ENCODE results near the gene CSK. TPM values are rescaled to one million over a fixed set of nuclear protein-coding genes. Genes with fewer than 3 reads are reported as not detected.

Gene CSK
- polyA plus RNA-seq, 4 donors, result 39.4 to 48.3 (median 42.7) TPM

DNA sequence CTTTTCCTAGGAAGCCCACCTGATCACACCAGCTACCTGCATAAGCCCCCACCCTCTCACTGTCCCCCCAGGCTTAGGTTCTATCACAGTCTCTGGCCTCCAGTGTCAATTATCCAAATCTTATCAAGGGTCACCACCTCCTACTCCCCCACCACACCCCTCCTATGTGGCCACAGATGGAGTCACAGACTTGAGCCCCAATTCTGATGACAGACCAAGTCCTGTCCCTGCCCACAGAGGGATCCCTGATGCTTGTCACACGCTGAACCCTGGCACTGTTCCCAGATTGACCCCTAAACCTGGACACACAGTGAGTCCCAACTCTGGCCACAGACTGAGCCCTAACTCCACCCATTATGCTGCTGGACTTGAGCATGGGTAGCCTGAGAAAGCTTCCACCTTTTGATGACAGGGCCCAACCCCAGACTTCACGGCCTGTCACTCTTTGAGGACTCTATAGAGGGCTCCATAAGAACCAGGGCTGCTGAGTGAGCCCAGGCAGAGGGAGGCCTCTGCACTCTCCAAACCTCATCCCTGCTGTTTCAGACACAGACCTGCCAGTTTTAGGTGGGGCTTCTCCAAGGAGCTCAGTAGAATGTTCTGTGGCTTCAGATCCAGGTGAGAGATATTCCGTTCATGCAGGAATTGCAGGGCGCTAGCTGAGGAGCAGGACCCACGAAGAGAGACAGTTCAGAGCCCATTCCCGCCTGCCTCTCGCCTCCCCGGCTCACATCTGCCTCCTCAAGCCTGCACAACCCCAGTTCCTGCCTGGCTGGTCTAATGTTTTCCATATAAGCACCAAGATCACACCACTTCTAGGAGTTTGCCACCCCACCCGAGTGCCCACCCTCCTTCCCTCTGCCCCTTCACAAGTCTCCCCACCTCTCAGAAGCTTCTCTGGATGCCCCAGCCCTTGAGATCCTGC is 59.2 kb downstream of the CSK start:
- DNase-seq (ENCODE audit: low read depth in 4 of 4, low spot score in 3 of 4), result no peak

DNA sequence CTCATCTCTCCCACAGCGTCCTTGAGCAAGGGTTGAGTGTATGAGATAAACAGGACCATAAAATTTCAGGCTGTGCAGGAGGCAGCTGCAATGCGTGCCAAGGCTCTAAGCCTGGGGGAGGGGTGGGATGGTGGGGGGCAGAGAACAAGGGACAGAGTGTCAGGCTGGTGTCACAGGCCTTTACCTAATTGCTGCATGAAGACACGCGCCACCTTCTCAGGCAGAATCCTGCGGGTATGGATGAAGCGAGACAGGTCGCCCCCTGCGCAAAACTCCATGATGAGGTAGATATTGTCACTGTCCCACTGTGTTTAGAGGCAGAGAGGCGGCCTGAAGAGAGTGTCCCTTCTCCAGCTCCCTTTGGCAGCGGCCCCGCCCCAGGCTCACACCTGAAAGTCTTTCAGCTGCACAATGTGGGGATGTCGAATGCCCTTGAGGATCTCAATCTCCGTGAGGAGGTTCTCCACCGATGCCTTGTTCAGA is 60.1 kb downstream of the CSK start:
- DNase-seq (ENCODE audit: low read depth in 4 of 4, low spot score in 3 of 4), result no peak

DNA sequence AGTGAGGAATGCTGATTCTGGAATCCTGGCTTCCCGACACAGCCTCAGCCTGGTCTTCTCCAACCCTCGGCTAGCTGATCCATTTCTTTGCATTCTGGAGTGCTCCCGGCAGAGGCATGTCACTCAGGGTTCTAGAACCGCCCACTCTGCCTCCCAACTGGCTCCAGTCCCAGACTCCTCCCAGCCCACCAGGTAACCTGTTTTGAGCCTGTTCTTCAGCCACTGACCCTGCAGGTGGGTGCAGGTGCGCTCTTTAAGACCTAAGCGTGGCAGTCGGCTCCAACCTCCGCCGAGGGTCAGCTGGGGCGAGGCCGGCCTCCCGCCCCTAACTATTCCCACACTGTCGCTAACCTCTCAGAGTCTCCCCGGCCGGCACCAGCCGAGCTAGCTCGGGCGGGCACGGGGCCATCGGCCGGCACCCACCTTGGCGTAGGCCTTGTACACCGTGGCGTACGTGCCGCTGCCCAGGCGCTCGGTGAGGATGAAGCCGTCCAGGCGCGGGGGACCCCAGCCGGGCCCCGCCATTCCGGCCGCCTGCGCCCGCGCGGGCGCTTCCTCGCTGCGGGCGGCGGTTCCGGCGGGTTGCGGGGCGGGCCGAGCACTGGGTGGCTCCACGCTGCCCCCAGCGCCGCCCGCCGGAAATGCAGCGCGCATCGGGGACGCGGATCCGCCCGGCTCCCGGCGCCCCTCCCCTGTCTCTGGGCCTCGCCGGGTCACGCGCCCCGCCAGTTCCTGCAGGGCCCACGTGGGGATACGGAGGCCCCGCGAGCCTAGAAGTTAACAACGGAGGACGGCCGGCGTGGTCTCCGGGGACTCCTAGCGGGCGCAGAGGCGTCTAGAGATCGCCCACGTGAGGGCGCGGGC is 60.9 kb downstream of the CSK start, which contains the start of gene ULK3:
Gene ULK3 (minus strand): TSS at position 576 of the 864 bp plus-strand sequence. CDS start 51 bp downstream, at position 525.
- peak; percentile 70 to 78 (median 74) for DNase-seq (ENCODE audit: low read depth in 4 of 4, low spot score in 3 of 4)

DNA sequence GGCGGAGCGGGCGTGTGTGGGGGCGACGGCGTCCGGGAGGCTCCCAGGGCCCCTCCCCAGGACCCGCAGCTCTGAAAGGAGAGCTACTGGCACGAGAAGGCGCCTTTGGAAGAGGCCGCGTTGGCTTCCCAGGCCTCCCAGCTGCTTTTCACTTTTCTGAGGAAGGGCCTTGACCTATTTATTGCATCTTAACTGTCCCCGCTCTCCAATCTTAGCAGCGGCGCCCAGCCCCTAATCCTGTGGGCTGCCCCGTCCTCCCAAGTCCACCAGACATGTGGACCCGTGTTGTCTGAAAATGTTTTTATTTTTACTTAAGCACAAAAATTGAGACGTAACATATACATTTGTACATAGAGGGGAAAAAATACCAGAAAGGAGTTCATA is 61.6 kb downstream of the CSK start:
- DNase-seq (ENCODE audit: low read depth in 4 of 4, low spot score in 3 of 4), result no peak

DNA sequence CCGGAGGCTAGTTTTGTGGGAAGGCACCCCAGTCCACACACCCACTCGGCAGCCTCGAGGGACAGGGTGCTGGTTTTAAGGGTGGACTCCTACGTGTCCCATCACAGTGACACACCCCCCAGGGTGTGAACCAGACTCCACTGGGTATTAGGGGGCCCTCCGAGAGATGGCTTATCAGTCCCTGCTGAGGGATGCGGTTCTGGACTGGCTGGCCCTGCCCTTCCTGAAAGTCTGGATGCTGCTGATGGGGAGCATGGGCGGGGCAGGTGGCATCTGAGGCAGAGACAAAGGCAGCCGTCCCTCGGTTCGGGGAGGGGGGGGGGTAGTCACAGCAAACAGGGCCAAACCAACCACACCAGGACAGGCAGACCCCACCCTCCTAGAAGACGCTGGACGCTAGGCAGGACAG is 62.0 kb downstream of the CSK start:
- no peak for DNase-seq (ENCODE audit: low read depth in 4 of 4, low spot score in 3 of 4)

DNA sequence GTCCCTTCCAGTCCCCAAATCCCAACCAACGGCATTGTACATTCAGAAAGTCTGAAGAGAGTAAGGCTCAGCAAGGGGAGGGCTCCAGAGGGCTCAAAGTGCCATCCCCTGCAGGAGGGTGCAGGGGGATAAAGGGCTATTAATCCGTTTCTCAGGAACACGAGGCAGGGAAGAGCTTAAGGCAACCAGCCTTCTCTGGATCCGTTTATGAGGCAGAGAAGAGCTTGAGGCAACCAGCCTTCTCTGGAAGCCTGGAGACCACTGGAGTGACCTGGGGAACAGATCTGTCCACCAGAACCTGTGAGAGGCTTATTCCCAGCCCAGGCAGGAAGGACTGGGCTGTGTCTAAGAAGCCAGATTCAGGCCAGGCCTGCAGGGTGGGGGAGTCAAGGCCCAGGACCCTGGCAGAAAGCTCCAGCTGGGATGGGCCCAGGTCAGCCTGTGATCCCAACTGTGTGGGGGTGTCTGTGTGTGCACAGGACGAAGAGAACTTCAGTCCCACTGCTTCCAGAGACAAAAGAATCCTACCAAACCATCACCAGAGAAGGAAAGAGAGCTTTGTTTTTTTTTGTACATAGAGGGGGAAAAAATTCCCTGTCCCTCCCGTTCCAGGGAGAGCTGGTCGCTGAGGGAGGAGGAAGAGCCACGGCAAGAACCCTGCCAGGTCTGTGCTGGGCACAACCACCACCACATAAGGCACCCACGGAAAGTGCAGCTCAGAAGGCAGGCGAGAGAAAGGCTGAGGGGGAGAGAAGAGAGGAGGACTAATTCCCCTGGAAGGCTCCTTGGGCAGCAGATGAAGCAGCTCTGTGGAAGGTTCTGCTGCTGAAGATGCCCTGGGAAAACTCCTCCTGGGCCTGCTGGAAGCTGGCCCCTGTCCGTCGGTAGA is 62.7 kb downstream of the CSK start:
- no peak for DNase-seq (ENCODE audit: low read depth in 4 of 4, low spot score in 3 of 4)

DNA sequence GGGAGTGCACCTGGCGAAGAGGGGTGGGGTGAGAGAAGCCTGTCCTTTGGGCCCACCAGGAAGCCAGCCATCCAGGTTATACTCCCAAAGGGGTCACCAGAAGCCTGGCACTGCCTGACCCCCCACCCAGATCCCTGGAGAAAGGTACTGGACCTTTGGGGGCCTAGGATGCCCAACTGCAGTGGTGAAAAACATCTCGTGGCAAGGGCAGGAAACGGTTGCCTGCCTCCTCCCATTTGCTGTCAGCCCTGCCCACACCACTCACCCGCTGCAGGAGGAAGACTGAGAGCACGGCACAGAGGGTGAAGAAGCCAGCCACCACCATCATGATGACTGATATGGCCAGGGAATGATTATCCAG is 63.3 kb downstream of the CSK start:
- no peak for DNase-seq (ENCODE audit: low read depth in 4 of 4, low spot score in 3 of 4)

DNA sequence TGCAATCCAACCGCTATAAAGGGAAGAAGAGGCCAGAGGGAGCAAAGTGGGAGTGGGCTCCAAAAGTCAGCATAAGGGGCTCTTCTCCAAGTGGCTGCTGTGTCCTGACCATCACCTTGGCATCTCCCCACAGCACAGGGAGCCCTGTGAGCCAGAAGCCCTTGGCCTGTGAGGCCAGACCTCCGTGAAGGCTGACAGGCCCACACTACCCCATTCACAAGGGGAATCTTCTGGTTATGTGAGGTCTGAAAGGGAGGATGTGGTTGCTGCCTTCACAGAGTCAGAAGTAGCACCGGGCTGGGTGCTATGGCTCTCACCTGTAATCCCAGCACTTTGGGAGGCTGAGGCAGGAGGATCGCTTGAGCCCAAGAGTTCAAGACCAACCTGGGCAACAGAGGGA is 63.7 kb downstream of the CSK start:
- no peak for DNase-seq (ENCODE audit: low read depth in 4 of 4, low spot score in 3 of 4)

DNA sequence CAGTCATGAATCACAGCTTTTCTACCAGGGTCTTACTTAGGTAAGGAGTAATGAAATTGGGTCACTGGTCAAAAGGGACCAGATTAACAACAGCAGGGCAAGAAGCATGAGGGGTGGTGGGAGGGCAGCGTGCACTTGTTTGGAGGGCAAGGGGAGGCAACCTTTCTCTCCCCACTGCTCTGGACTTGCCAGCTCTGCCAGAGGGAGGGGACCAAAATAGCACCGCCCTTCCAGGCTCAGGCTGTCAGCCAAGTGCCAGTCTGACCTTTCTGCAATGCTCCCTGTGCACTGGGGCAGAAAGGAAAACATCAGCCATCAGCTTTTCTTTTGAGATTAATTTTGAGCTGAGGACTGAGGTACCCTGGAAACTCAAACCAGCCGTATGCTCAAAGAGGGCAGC is 65.6 kb downstream of the CSK start:
- no peak for DNase-seq (ENCODE audit: low read depth in 4 of 4, low spot score in 3 of 4)

DNA sequence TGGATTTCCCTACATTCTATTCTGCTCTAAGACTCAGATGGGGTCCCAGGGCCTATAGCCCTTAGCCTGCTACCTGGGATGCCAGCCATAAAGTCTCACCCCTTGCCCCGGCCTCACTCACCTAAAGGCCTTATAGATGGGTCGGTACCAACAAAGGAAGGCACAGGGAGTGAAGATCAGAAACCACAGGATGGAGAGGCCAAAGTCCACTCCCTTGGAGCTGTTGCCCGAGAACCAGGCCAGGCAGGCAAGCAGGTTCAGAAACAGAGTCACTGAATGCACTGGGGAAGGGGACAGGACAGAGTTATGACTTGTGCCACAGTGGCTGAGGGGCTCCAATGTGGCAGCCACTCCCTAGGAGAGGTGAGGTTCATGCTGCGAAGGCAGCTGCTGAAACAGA is 68.5 kb downstream of the CSK start:
- no peak for DNase-seq (ENCODE audit: low read depth in 4 of 4, low spot score in 3 of 4)

DNA sequence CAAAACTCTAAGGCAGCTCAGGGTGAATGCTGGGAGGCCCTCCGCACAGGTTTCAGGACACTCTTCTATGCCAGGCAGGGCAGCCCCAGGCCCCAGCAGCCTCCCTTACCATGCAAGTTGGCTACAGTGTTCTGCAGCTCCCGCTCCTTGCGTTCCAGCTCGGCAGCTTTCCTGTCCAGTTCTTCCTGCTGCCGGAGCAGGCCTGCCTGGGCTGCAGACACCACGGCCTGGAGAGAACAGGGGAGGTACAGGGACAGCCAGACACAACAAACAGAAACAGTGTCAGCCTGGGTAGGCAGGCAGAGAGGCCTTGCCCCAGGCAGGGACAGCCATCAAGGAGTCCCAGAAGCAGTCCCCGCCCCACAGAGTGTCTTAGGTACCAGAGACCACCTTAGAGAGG is 70.1 kb downstream of the CSK start:
- no peak for DNase-seq (ENCODE audit: low read depth in 4 of 4, low spot score in 3 of 4)

Other genes starting within 250 kb of the CSK start
- 10 to 100 TPM; 12.9 to 16.1 (median 14.6) TPM for gene ARID3B, start 240.9 kb upstream of the CSK start, polyA plus RNA-seq (ENCODE audit: insufficient read length in 4 of 4)
- gene CLK3, start 166.2 kb upstream of the CSK start, polyA plus RNA-seq (ENCODE audit: insufficient read length in 4 of 4), result 10 to 100 TPM; 67.0 to 77.2 (median 72.2) TPM
- 10 to 100 TPM; 37.3 to 45.4 (median 41.4) TPM for gene EDC3, start 86.1 kb upstream of the CSK start, polyA plus RNA-seq (ENCODE audit: insufficient read length in 4 of 4)
- under 1 TPM in 2 of 4 donors, not detected in 2; 0.03 to 0.11 TPM for gene CYP1A1, start 56.6 kb upstream of the CSK start, polyA plus RNA-seq (ENCODE audit: insufficient read length in 4 of 4)
- gene CYP1A2, start 33.2 kb upstream of the CSK start, polyA plus RNA-seq (ENCODE audit: insufficient read length in 4 of 4), result under 1 TPM in 3 of 4 donors, not detected in 1; 0.08 to 0.24 (median 0.19) TPM
- under 1 TPM in 1 of 4 donors, not detected in 3; 0.10 TPM for gene LMAN1L, start 30.8 kb downstream of the CSK start, polyA plus RNA-seq (ENCODE audit: insufficient read length in 4 of 4)
- under 1 TPM in 2 of 4 donors, not detected in 2; 0.03 to 0.13 TPM for gene CPLX3, start 44.5 kb downstream of the CSK start, polyA plus RNA-seq (ENCODE audit: insufficient read length in 4 of 4)
- 10 to 100 TPM; 33.0 to 36.6 (median 33.3) TPM for gene ULK3, start 61.1 kb downstream of the CSK start, polyA plus RNA-seq (ENCODE audit: insufficient read length in 4 of 4)
- gene SCAMP2, start 91.3 kb downstream of the CSK start, polyA plus RNA-seq (ENCODE audit: insufficient read length in 4 of 4), result 10 to 100 TPM; 76.5 to 84.0 (median 80.3) TPM
- 10 to 100 TPM; 50.2 to 70.2 (median 58.8) TPM for gene MPI, start 108.0 kb downstream of the CSK start, polyA plus RNA-seq (ENCODE audit: insufficient read length in 4 of 4)
- gene FAM219B, start 124.8 kb downstream of the CSK start, polyA plus RNA-seq (ENCODE audit: insufficient read length in 4 of 4), result 10 to 100 TPM; 52.5 to 59.1 (median 56.5) TPM
- 100 to 1,000 TPM; 214 to 224 (median 219) TPM for gene COX5A, start 156.0 kb downstream of the CSK start, polyA plus RNA-seq (ENCODE audit: insufficient read length in 4 of 4)
- 1 to 10 TPM; 2.5 to 3.0 (median 2.7) TPM for gene RPP25, start 174.7 kb downstream of the CSK start, polyA plus RNA-seq (ENCODE audit: insufficient read length in 4 of 4)
- 10 to 100 TPM; 18.8 to 28.3 (median 22.6) TPM for gene SCAMP5, start 213.5 kb downstream of the CSK start, polyA plus RNA-seq (ENCODE audit: insufficient read length in 4 of 4)
- 10 to 100 TPM; 10.4 to 13.8 (median 13.0) TPM for gene PPCDC, start 241.5 kb downstream of the CSK start, polyA plus RNA-seq (ENCODE audit: insufficient read length in 4 of 4)